Loucy (cell line): Measurements from ENCODE around the gene ARHGAP22.
"Not testable (repeated sequence)": the region's sequence is repeated elsewhere in the genome, so short reads cannot be mapped to it uniquely, and the experiment has no call there.

Experiments used
- CTCF ChIP-seq: fragments of 200-600 bp; sonication (generic); conservative IDR thresholded peaks from 2 replicates; pipeline ENCODE4 v1.5.1; 2014; ENCODE audit warnings: mild to moderate bottlenecking, antibody characterized with exemption, low read length
- EZH2phosphoT487 ChIP-seq: fragments of 200-600 bp; IDR thresholded peaks from 2 replicates; pipeline ENCODE4 v1.6.1; 2018; ENCODE audit warnings: antibody characterized with exemption, mild to moderate bottlenecking, moderate library complexity, borderline replicate concordance

- TF ChIP-seq CTCF, EZH2phosphoT487: not testable (repeated sequence)
These were observed 36.3 kb upstream of the ARHGAP22 start for GRCh38 chr10:48641099-48641690.
